H9 (cell line): ENCODE data around the gene NCKAP5. TPM values are rescaled to one million over a fixed set of nuclear protein-coding genes. Genes with fewer than 3 reads are reported as not detected.

Source experiments
- DNase-seq: peaks from one replicate; pipeline ENCODE4 v3.0.0-alpha.2; 2017
- H2AFZ ChIP-seq: one replicate; pipeline ENCODE4 v1.6.1; 2013; ENCODE audit warnings: mild to moderate bottlenecking, low read length, control low read depth, moderate library complexity
- H2AK5ac ChIP-seq: 2 replicates; pipeline ENCODE4 v1.6.1; 2013; ENCODE audit warnings: low read length, control low read depth, mixed read lengths; ENCODE audit not compliant: insufficient read length
- H2BK120ac ChIP-seq: one replicate; pipeline ENCODE4 v1.6.1; 2013; ENCODE audit warnings: low read depth, mild to moderate bottlenecking, low read length, control low read depth, inconsistent platforms; ENCODE audit not compliant: poor library complexity, severe bottlenecking
- H2BK12ac ChIP-seq: 2 replicates; pipeline ENCODE4 v1.6.1; 2013; ENCODE audit warnings: low read length, control low read depth, mixed read lengths, low read depth; ENCODE audit not compliant: insufficient read length
- H2BK15ac ChIP-seq: 2 replicates; pipeline ENCODE4 v1.6.1; 2013; ENCODE audit warnings: low read depth, low read length, control low read depth
- H2BK20ac ChIP-seq: one replicate; pipeline ENCODE4 v1.6.1; 2013; ENCODE audit warnings: low read depth, mild to moderate bottlenecking, low read length, control low read depth, inconsistent platforms; ENCODE audit not compliant: poor library complexity, severe bottlenecking
- H2BK5ac ChIP-seq: 2 replicates; pipeline ENCODE4 v1.6.1; 2013; ENCODE audit warnings: low read length, control low read depth, mixed read lengths; ENCODE audit not compliant: insufficient read length
- H3K14ac ChIP-seq: 2 replicates; pipeline ENCODE4 v1.6.1; 2013; ENCODE audit warnings: low read length, control low read depth; ENCODE audit not compliant: insufficient read depth
- H3K18ac ChIP-seq: 2 replicates; pipeline ENCODE4 v1.6.1; 2013; ENCODE audit warnings: low read depth, mild to moderate bottlenecking, mixed read lengths, low read length, control low read depth; ENCODE audit not compliant: insufficient read length
- H3K23ac ChIP-seq: 2 replicates; pipeline ENCODE4 v1.6.1; 2013; ENCODE audit warnings: low read length, control low read depth, mixed read lengths, low read depth; ENCODE audit not compliant: insufficient read length
- H3K23me2 ChIP-seq: 2 replicates; pipeline ENCODE4 v1.6.1; 2013; ENCODE audit warnings: low read depth, mild to moderate bottlenecking, mixed read lengths, low read length, control low read depth; ENCODE audit not compliant: insufficient read length, poor library complexity, severe bottlenecking
- H3K27ac ChIP-seq: 2 replicates; pipeline ENCODE4 v1.5.1; 2013; ENCODE audit warnings: low read length, control low read depth, mixed read lengths, low read depth; ENCODE audit not compliant: insufficient read length
- H3K27me3 ChIP-seq: 2 replicates; pipeline ENCODE4 v1.6.1; 2013; ENCODE audit warnings: low read length, control low read depth, inconsistent platforms; ENCODE audit not compliant: insufficient read depth
- H3K4ac ChIP-seq: 2 replicates; pipeline ENCODE4 v1.6.1; 2013; ENCODE audit warnings: low read depth, mild to moderate bottlenecking, control low read depth, inconsistent platforms, low read length, moderate library complexity
- H3K4me1 ChIP-seq: 2 replicates; pipeline ENCODE4 v1.6.1; 2013; ENCODE audit warnings: low read length, control low read depth, inconsistent platforms; ENCODE audit not compliant: insufficient read depth
- H3K4me2 ChIP-seq: 2 replicates; pipeline ENCODE4 v1.6.1; 2013; ENCODE audit warnings: low read length, control low read depth, mixed read lengths; ENCODE audit not compliant: insufficient read length, insufficient read depth
- H3K56ac ChIP-seq: 2 replicates; pipeline ENCODE4 v1.6.1; 2013; ENCODE audit warnings: low read depth, mild to moderate bottlenecking, mixed read lengths, low read length, control low read depth; ENCODE audit not compliant: insufficient read length
- H3K79me1 ChIP-seq: 2 replicates; pipeline ENCODE4 v1.6.1; 2013; ENCODE audit warnings: low read depth, mild to moderate bottlenecking, moderate library complexity, low read length, control low read depth, inconsistent platforms; ENCODE audit not compliant: insufficient read depth, poor library complexity, severe bottlenecking
- H3K79me2 ChIP-seq: 2 replicates; pipeline ENCODE4 v1.6.1; 2013; ENCODE audit warnings: low read length, control low read depth, inconsistent platforms; ENCODE audit not compliant: insufficient read depth
- H3K9ac ChIP-seq: 2 replicates; pipeline ENCODE4 v1.6.1; 2013; ENCODE audit warnings: low read length, control low read depth, mixed read lengths; ENCODE audit not compliant: insufficient read length; ENCODE audit errors: extremely low read depth
- H3K9me3 ChIP-seq: one replicate; pipeline ENCODE4 v1.6.1; 2013; ENCODE audit warnings: low read depth, low read length, inconsistent platforms; ENCODE audit not compliant: control insufficient read depth
- H3T11ph ChIP-seq: one replicate; pipeline ENCODE4 v1.6.1; 2013; ENCODE audit warnings: mild to moderate bottlenecking, low read length, control low read depth, inconsistent platforms
- H4K20me1 ChIP-seq: one replicate; pipeline ENCODE4 v1.6.1; 2013; ENCODE audit not compliant: control insufficient read depth, insufficient read length, insufficient read depth
- H4K5ac ChIP-seq: 2 replicates; pipeline ENCODE4 v1.6.1; 2013; ENCODE audit warnings: low read depth, mild to moderate bottlenecking, mixed read lengths, low read length, control low read depth; ENCODE audit not compliant: insufficient read length
- H4K8ac ChIP-seq: replicated peaks from 2 replicates; pipeline ENCODE4 v1.6.1; 2013; ENCODE audit warnings: low read length, control low read depth, mixed read lengths, low read depth; ENCODE audit not compliant: insufficient read length
- H4K91ac ChIP-seq: 2 replicates; pipeline ENCODE4 v1.6.1; 2013; ENCODE audit warnings: low read depth, mild to moderate bottlenecking, moderate library complexity, mixed read lengths, low read length, control low read depth; ENCODE audit not compliant: insufficient read length
- H3K27ac Mint-ChIP-seq, 3 experiments: 2 replicates in 2 of 3; 3 replicates in 1 of 3; pipeline ENCODE4 v1.8.0; 2020 to 2021; ENCODE audit warnings: mixed read lengths in 3 of 3, mild to moderate bottlenecking in 1 of 3, moderate library complexity in 1 of 3
- H3K27me3 Mint-ChIP-seq: 2 replicates; pipeline ENCODE4 v1.8.0; 2021; ENCODE audit warnings: low read depth, mild to moderate bottlenecking, moderate library complexity, mixed read lengths
- H3K36me3 Mint-ChIP-seq, 3 experiments: 2 replicates in 2 of 3; 3 replicates in 1 of 3; pipeline ENCODE4 v1.8.0; 2020 to 2021; ENCODE audit warnings: low read depth in 3 of 3, mixed read lengths in 3 of 3; ENCODE audit not compliant: insufficient read depth in 1 of 3
- H3K4me1 Mint-ChIP-seq, 2 experiments: 2 replicates each; pipeline ENCODE4 v1.8.0; 2020; ENCODE audit warnings: mixed read lengths in 2 of 2
- H3K4me3 Mint-ChIP-seq, 2 experiments: 2 replicates in 1 of 2; 3 replicates in 1 of 2; pipeline ENCODE4 v1.8.0; 2020 to 2021; ENCODE audit warnings: mild to moderate bottlenecking in 2 of 2, mixed read lengths in 2 of 2, moderate library complexity in 1 of 2
- H3K9me3 Mint-ChIP-seq, 2 experiments: 2 replicates in 1 of 2; 3 replicates in 1 of 2; pipeline ENCODE4 v1.8.0; 2020; ENCODE audit warnings: mild to moderate bottlenecking in 2 of 2, mixed read lengths in 2 of 2, moderate library complexity in 1 of 2
- WGBS: extraction: QIAGEN DNeasy Blood & Tissue Kit; methylation state at CpG from one replicate; pipeline ENCODE4 v1.1.7; 2013; ENCODE audit warnings: missing lambda C conversion rate, low lambda C conversion rate, mixed read lengths; ENCODE audit not compliant: insufficient read length; ENCODE audit errors: extremely low coverage; 5-methylcytosine and 5-hydroxymethylcytosine counted together
- total RNA-seq: library from RNA; stranded (reverse); gene quantifications from 2 replicates; pipeline ENCODE4 v1.2.1, GENCODE V29; 2021
- TF ChIP-seq, protein P1 (sequence below): fragments of 200-600 bp; sonication (generic); conservative IDR thresholded peaks from 3 replicates; pipeline ENCODE4 v1.8.0; 2021; ENCODE audit warnings: antibody characterized with exemption, mild to moderate bottlenecking

NCKAP5 gene
- total RNA-seq, 1 experiment from 2014 or later: 0.26 TPM

GRCh38 chr2:133557614-133558013 is 10.6 kb downstream of the NCKAP5 start:
- Histone ChIP-seq H2BK15ac (no peak overlapping the region), H2BK12ac (no peak overlapping the region), H3K27me3 (no peaks in the 10 kb centered on the region), H4K91ac (no peak overlapping the region), H4K8ac (no peak overlapping the region), H3K4me1 (no peaks in the 10 kb centered on the region; the same call in 1 of the 2 replicates), H3K4me2 (no peak overlapping the region), H2BK120ac (no peak overlapping the region), H3K14ac (no peak overlapping the region), H3K18ac (no peak overlapping the region), H3K23ac (no peak overlapping the region), H3K56ac (no peak overlapping the region), H3K9ac (no peak overlapping the region), H3K79me1 (no peaks in the 10 kb centered on the region), H2AFZ (no peak overlapping the region), H3T11ph (no peak overlapping the region), H3K9me3 (no peaks in the 10 kb centered on the region), H3K27ac (no peak overlapping the region), H2AK5ac (no peak overlapping the region), H3K23me2 (no peaks in the 10 kb centered on the region), H2BK5ac (no peak overlapping the region), H3K79me2 (no peaks in the 10 kb centered on the region), H4K5ac (no peak overlapping the region), H3K4ac (no peak overlapping the region), H4K20me1 (no peaks in the 10 kb centered on the region), H2BK20ac (no peak overlapping the region)
- no CpG with 5 or more reads among the region's 3 CpGs for WGBS
- TF ChIP-seq, protein P1, sequence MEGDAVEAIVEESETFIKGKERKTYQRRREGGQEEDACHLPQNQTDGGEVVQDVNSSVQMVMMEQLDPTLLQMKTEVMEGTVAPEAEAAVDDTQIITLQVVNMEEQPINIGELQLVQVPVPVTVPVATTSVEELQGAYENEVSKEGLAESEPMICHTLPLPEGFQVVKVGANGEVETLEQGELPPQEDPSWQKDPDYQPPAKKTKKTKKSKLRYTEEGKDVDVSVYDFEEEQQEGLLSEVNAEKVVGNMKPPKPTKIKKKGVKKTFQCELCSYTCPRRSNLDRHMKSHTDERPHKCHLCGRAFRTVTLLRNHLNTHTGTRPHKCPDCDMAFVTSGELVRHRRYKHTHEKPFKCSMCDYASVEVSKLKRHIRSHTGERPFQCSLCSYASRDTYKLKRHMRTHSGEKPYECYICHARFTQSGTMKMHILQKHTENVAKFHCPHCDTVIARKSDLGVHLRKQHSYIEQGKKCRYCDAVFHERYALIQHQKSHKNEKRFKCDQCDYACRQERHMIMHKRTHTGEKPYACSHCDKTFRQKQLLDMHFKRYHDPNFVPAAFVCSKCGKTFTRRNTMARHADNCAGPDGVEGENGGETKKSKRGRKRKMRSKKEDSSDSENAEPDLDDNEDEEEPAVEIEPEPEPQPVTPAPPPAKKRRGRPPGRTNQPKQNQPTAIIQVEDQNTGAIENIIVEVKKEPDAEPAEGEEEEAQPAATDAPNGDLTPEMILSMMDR: no peak
- H3K4me3 Mint-ChIP-seq: no peak overlapping the region
- H3K9me3 Mint-ChIP-seq: no peaks in the 10 kb centered on the region; a peak in 2 of 5 replicates
- no peaks in the 10 kb centered on the region; a peak in 1 of 4 replicates for H3K4me1 Mint-ChIP-seq
- H3K27ac Mint-ChIP-seq: no peak overlapping the region
- no peak for DNase-seq
- no peaks in the 10 kb centered on the region for H3K36me3 Mint-ChIP-seq
- peaks cover 3% of the 10 kb centered on the region for H3K27me3 Mint-ChIP-seq
